SH-SY5Y (cell line): Measurements from ENCODE around the gene EID1.

ENCODE experiments used
- GATA2 ChIP-seq: IDR thresholded peaks from 2 replicates; pipeline ENCODE4 v1.6.1; 2011; ENCODE audit warnings: mild to moderate bottlenecking, low read depth, low read length
- GATA3 ChIP-seq: IDR thresholded peaks from 2 replicates; pipeline ENCODE4 v1.6.1; 2011; ENCODE audit warnings: low read depth, mild to moderate bottlenecking, low read length, moderate library complexity

DNA sequence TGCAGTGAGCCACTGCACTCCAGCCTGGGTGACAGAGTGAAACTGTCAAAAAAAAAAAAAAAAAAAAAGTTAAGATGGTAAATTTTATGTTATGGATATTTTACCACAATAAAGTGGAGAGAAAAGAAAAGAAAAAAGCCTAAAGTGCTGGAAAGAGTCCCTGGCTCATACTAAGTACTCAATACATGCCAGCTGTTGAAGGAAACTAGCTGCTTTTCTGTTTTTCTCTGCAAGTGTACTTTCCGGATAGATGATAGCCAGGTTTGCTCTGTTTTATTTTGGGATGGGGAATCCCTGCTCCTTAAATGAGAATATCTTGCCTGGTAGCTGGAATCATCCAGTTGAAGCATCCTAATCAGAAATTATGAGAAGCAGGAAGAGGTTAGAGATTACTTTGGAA is 10.9 kb downstream of the EID1 start:
- TF ChIP-seq GATA2 (no peak), GATA3 (no peak)
